ENCODE results near the gene EPB41L5.

Gene EPB41L5

DNA sequence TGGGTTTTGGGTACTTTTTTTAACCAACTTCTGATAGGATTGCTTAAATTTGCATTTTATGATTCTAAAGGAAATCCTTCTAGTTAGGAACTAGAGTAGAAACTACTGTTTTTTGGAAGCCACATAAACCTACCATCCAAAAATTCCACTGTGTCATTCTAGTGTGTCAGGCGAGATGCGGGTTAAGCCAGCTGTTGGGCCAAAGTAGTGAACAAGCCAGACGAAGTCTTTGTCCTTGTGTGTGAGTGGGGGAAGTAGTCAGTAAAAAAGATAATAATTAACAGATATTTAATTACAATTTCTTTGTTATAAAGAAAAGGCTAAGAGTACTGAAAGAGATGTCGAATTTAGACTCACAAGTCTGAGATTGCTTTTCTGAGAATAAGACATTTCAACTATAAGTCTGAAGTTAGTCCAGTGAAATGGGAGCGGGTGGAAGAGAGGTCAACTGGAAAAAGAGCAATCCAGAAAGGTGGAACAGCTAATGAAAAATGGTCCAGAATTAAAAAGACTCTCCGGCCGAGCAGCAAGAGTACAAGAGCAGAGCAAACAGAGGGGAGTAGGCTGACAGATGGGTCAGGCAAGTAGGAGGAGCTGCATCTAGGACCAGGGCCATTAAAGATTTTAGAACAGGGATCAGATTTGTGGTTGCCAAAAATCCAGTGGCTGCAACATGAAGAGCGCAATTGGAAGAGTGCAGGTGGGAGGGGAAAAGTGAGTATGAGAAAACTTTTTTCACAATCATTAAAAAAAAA, 1.5 kb downstream of the EPB41L5 start:
- peak overlapping the region; percentile 97 for H3K4me2 ChIP-seq
- no peaks in the 10 kb centered on the region for H4K20me1 ChIP-seq (ENCODE audit: insufficient read depth)
- H3K4me3 ChIP-seq (IDR thresholded peaks at IDR 0.05; ENCODE audit: insufficient read depth, low read depth, low read length), result no peak overlapping the region
- peaks cover 33% of the 10 kb centered on the region for H3K4me1 ChIP-seq (ENCODE audit: low read depth, poor library complexity, severe bottlenecking)
- no peak overlapping the region for H3K9ac ChIP-seq
- no peaks in the 10 kb centered on the region for H3K27me3 ChIP-seq (ENCODE audit: insufficient read depth, low read depth)
- no peak overlapping the region for H3K27ac ChIP-seq
- H3K79me2 ChIP-seq (ENCODE audit: insufficient read depth, low read depth), result no peaks in the 10 kb centered on the region
- H3K36me3 ChIP-seq (ENCODE audit: insufficient read depth), result no peaks in the 10 kb centered on the region
- TF ChIP-seq CTCF (conservative IDR thresholded peaks at IDR 0.05; ENCODE audit: low read depth, low read length), result no peak
- H2AFZ ChIP-seq (ENCODE audit: low read depth), result no peak overlapping the region

DNA sequence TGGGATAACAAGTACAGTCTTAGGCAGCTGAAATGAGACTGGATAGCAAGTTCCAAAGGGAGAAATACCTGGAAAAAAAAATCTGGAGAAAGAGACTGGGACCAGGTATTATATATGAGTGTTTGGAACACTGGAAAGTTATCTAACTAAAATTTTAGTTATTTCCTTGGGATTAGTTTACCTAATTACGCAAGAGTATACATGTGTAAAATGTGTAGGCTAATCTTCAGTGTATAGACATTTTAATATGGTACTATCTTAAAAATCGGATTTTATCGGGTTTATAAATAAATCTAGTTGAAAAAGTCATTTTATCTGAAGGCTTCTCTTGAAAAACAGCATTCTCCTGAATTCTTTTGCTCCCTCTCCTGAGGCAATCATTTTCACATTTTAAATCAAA, 3.9 kb downstream of the EPB41L5 start:
- no peak for TF ChIP-seq CTCF (conservative IDR thresholded peaks at IDR 0.05; ENCODE audit: low read depth, low read length)
- Histone ChIP-seq H3K79me2 (ENCODE audit: insufficient read depth, low read depth) (no peaks in the 10 kb centered on the region), H3K27ac (no peak overlapping the region), H4K20me1 (ENCODE audit: insufficient read depth) (no peaks in the 10 kb centered on the region), H2AFZ (ENCODE audit: low read depth) (no peak overlapping the region), H3K9ac (no peak overlapping the region), H3K4me2 (no peak overlapping the region), H3K4me1 (ENCODE audit: low read depth, poor library complexity, severe bottlenecking) (peaks cover 14% of the 10 kb centered on the region), H3K27me3 (ENCODE audit: insufficient read depth, low read depth) (no peaks in the 10 kb centered on the region), H3K36me3 (ENCODE audit: insufficient read depth) (no peaks in the 10 kb centered on the region), H3K4me3 (IDR thresholded peaks at IDR 0.05; ENCODE audit: insufficient read depth, low read depth, low read length) (no peak overlapping the region)

GRCh38 chr2:120017201-120017600, 4.3 kb downstream of the EPB41L5 start:
- H3K9ac ChIP-seq, result no peak overlapping the region
- no peaks in the 10 kb centered on the region for H4K20me1 ChIP-seq (ENCODE audit: insufficient read depth)
- H3K4me3 ChIP-seq (IDR thresholded peaks at IDR 0.05; ENCODE audit: insufficient read depth, low read depth, low read length), result no peak overlapping the region
- H2AFZ ChIP-seq (ENCODE audit: low read depth), result no peak overlapping the region
- no peaks in the 10 kb centered on the region for H3K36me3 ChIP-seq (ENCODE audit: insufficient read depth)
- no peak overlapping the region for H3K4me2 ChIP-seq
- peaks cover 11% of the 10 kb centered on the region for H3K4me1 ChIP-seq (ENCODE audit: low read depth, poor library complexity, severe bottlenecking)
- no peak overlapping the region for H3K27ac ChIP-seq
- no peaks in the 10 kb centered on the region for H3K79me2 ChIP-seq (ENCODE audit: insufficient read depth, low read depth)
- H3K27me3 ChIP-seq (ENCODE audit: insufficient read depth, low read depth), result no peaks in the 10 kb centered on the region
- TF ChIP-seq CTCF (conservative IDR thresholded peaks at IDR 0.05; ENCODE audit: low read depth, low read length), result no peak

DNA sequence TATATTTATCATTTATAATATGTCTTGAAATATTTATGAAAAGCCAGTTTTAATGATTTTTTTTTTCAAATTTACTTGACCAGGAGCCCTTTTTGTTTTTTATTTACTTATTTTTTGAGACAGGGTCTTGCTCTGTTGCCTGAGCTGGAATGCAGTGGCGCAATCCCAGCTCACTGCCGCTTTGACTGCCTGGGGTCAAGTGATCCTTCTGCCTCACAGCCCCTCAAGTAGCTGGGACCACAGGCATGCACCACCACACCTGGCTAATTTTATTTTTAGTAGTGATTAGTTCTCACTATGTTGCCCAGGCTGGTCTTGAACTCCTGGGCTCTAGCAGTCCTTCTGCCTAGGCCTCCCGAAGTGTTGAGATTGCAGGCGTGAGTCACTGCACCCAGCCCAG, 5.7 kb downstream of the EPB41L5 start:
- Histone ChIP-seq H3K4me2 (no peak overlapping the region), H2AFZ (ENCODE audit: low read depth) (no peak overlapping the region), H3K4me3 (IDR thresholded peaks at IDR 0.05; ENCODE audit: insufficient read depth, low read depth, low read length) (no peak overlapping the region), H3K36me3 (ENCODE audit: insufficient read depth) (no peaks in the 10 kb centered on the region), H3K4me1 (ENCODE audit: low read depth, poor library complexity, severe bottlenecking) (peaks cover 7% of the 10 kb centered on the region), H4K20me1 (ENCODE audit: insufficient read depth) (no peaks in the 10 kb centered on the region), H3K79me2 (ENCODE audit: insufficient read depth, low read depth) (no peaks in the 10 kb centered on the region), H3K27me3 (ENCODE audit: insufficient read depth, low read depth) (no peaks in the 10 kb centered on the region), H3K27ac (no peak overlapping the region), H3K9ac (no peak overlapping the region)
- no peak for TF ChIP-seq CTCF (conservative IDR thresholded peaks at IDR 0.05; ENCODE audit: low read depth, low read length)
